Sigmoid colon (tissue), 7 donors: ENCODE measurements around the gene ATXN7L3. TPM values are rescaled to one million over a fixed set of nuclear protein-coding genes. Genes with fewer than 3 reads are reported as not detected.
"Not testable (repeated sequence)": the region's sequence is repeated elsewhere in the genome, so short reads cannot be mapped to it uniquely, and the experiment has no call there.

Experiments
- DNase-seq: peaks from one replicate; pipeline ENCODE4 v3.0.0-alpha.2; 2019
- H3K27ac ChIP-seq, 4 donors: fragments of 200-600 bp; sonication (generic); one replicate each; pipeline ENCODE4 v1.5.1; 2016 to 2019; ENCODE audit warnings: mild to moderate bottlenecking in 1 of 4
- H3K27me3 ChIP-seq, 3 donors: fragments of 200-600 bp; sonication (generic); one replicate each; pipeline ENCODE4 v1.5.1; 2019; ENCODE audit warnings: mild to moderate bottlenecking in 1 of 3
- H3K36me3 ChIP-seq, 4 donors: fragments of 200-600 bp; sonication (generic); one replicate each; pipeline ENCODE4 v1.5.1; 2016 to 2019
- H3K4me1 ChIP-seq, 4 donors: fragments of 200-600 bp; sonication (generic); one replicate each; pipeline ENCODE4 v1.5.1; 2017 to 2019
- H3K4me3 ChIP-seq, 4 donors: fragments of 200-600 bp; sonication (generic); one replicate each; pipeline ENCODE4 v1.5.1; 2017 to 2019; ENCODE audit warnings: mild to moderate bottlenecking in 2 of 4, moderate library complexity in 1 of 4
- H3K9me3 ChIP-seq, 4 donors: fragments of 200-600 bp in 3 of 4; sonication (generic) in 3 of 4; one replicate each; pipeline versions ENCODE4 v1.5.1 to v1.6.1; 2013 to 2019
- CTCF ChIP-seq, 4 experiments: fragments of 450-650 bp in 3 of 4; fragments of 200-600 bp in 1 of 4; IDR thresholded peaks; one replicate each; pipeline ENCODE4 v1.5.1; 2016 to 2019; ENCODE audit warnings: antibody characterized with exemption in 4 of 4, mild to moderate bottlenecking in 3 of 4, moderate library complexity in 2 of 4
- EP300 ChIP-seq, 4 donors: sonication (generic); formaldehyde crosslinking; IDR thresholded peaks; one replicate each; pipeline ENCODE4 v1.6.1; 2017; ENCODE audit warnings: antibody characterized with exemption in 4 of 4
- POLR2A ChIP-seq, 2 donors: fragments of 450-650 bp; IDR thresholded peaks; one replicate each; pipeline ENCODE4 v1.6.1; 2016; ENCODE audit warnings: antibody characterized with exemption in 2 of 2, mild to moderate bottlenecking in 2 of 2, moderate library complexity in 2 of 2
- POLR2AphosphoS5 ChIP-seq, 4 donors: sonication (generic); formaldehyde crosslinking; IDR thresholded peaks; one replicate each; pipeline ENCODE4 v1.6.1; 2017; ENCODE audit warnings: antibody characterized with exemption in 4 of 4
- WGBS, 2 donors: extraction: QIAGEN DNeasy Blood & Tissue Kit; methylation state at CpG; one replicate each; pipeline ENCODE4 v1.1.7; 2013; 5-methylcytosine and 5-hydroxymethylcytosine counted together
- intact Hi-C: fragments of 100-400 bp; cut with DNase I; formaldehyde crosslinking; loops from one replicate; pipeline ENCODE4 v1.15.1; 2023
- polyA plus RNA-seq, 3 donors: library from polyadenylated mRNA; stranded (reverse); fragments of 200-250 nt; gene quantifications; one replicate each; pipeline ENCODE4 v1.2.3, GENCODE V29; 2013
- total RNA-seq, 4 donors: library from RNA; depleted of rRNA; stranded (reverse); fragments of >200 nt; gene quantifications; one replicate each; pipeline ENCODE4 v1.1.0, GENCODE V29; 2016
- donor health status: healthy with polysubstance abuse.
- donor health status: Bipolar disorder and iron deficiency.
- donor health status: healthy.

ATXN7L3 gene
- total and polyA plus RNA-seq, 7 donors, result 26.4 to 59.8 (median 36.6) TPM

- intact Hi-C loops, result no loop called here
Observed at GRCh38 chr17:44152875-44153274, 46.8 kb downstream of the ATXN7L3 start.

DNA sequence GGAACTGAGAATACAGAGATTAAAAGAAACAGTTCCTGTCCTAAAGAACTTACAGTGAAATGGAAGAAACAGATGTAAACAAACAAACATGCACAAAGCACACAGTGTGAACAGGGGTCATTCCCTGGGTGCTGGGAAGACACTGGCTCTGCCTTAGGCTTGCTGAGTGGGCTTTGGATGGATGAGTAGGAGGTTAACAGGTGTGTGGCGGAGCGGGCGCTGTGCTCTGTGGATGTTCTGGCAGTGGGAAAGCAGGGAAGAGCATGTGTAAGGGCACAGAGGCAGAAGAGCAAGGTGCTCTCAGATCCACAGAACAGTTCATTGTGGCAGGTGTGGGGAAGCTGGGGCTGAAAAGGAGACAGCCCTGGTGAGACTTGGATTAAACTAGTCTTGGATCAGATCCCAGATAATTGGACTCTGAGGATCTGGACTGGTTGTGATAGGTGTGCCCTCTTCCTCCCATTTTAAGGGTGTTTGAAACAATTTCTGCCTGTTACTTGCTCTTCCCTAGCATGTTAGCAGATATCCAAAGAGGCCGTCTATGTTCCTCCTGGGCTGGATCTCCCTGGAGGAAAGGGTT is 49.8 kb downstream of the ATXN7L3 start:
- no peak overlapping the region for H3K27ac ChIP-seq
- H3K27me3 ChIP-seq, result no peaks in the 10 kb centered on the region
- H3K4me1 ChIP-seq, result no peaks in the 10 kb centered on the region
- no peak for TF ChIP-seq POLR2AphosphoS5 (IDR thresholded peaks at IDR 0.05)
- TF ChIP-seq CTCF (IDR thresholded peaks at IDR 0.05), result no peak
- no peak for TF ChIP-seq EP300 (IDR thresholded peaks at IDR 0.05)
- no peak for TF ChIP-seq POLR2A (IDR thresholded peaks at IDR 0.05)
- intact Hi-C loops, result no loop called here
- DNase-seq, result no peak
- no peaks in the 10 kb centered on the region for H3K36me3 ChIP-seq
- H3K9me3 ChIP-seq, result no peaks in the 10 kb centered on the region
- 96 to 98% methylated on average over 4 of the region's 4 CpGs for WGBS, 2 donors
- no peak overlapping the region for H3K4me3 ChIP-seq

More at GRCh38 chr17:44152875-44153274, 46.8 kb downstream of the ATXN7L3 start:
- Histone ChIP-seq H3K36me3 (no peaks in the 10 kb centered on the region), H3K4me1 (no peaks in the 10 kb centered on the region), H3K27ac (no peak overlapping the region), H3K4me3 (no peak overlapping the region), H3K27me3 (no peaks in the 10 kb centered on the region), H3K9me3 (no peaks in the 10 kb centered on the region)
- TF ChIP-seq POLR2A (IDR thresholded peaks at IDR 0.05), result no peak
- TF ChIP-seq EP300 (IDR thresholded peaks at IDR 0.05), result no peak
- no peak for TF ChIP-seq POLR2AphosphoS5 (IDR thresholded peaks at IDR 0.05)
- no peak for TF ChIP-seq CTCF (IDR thresholded peaks at IDR 0.05)
- WGBS, 2 donors, result 98% methylated on average over 4 of the region's 4 CpGs
- no peak for DNase-seq

DNA sequence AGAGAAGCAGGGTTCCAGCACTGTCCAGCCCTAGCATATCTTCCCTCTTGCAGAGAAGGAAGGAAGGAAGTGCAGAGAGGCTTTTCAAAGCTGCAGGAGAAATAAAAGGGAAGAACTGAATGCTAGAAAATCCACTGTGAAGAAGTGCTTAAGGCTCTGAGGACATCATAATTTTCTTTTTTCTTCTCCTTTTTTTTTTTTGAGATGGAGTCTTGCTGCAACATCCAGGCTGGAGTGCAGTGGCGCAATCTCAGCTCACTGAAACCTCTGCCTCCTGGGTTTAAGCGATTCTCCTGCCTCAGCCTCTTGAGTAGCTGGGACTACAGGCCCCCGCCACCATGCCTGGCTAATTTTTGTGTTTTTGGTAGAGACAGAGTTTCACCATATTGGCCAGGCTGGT is 50.6 kb downstream of the ATXN7L3 start:
- 91 to 94% methylated on average over 3 of the region's 3 CpGs for WGBS, 2 donors
- intact Hi-C loops, H3K27me3 ChIP-seq, H3K9me3 ChIP-seq, H3K27ac ChIP-seq, H3K36me3 ChIP-seq, DNase-seq, H3K4me1 ChIP-seq, H3K4me3 ChIP-seq: not testable (repeated sequence)

DNA sequence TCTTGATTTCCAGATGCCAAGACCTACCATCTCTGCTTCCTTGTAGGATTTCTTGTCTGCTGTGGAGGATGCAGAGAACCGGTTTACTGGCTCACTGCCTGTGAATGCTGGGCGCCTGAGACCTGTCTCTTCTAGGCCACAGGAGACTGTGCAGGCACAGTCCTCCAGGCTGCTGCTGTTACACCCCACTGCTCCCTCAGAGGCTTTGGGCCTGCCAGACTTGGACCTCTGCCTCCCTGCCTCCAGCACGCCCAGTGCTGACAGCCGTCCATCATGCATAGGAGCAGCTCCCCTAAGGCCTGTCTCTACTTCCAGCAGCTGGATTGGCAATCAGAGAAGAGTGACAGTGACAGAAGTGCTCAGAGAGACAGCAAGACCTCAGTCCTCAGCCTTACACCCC is 51.9 kb downstream of the ATXN7L3 start:
- TF ChIP-seq EP300 (IDR thresholded peaks at IDR 0.05) (no peak), POLR2AphosphoS5 (IDR thresholded peaks at IDR 0.05) (no peak), CTCF (IDR thresholded peaks at IDR 0.05) (no peak), POLR2A (IDR thresholded peaks at IDR 0.05) (no peak)
- Histone ChIP-seq H3K4me3 (no peak overlapping the region), H3K4me1 (no peaks in the 10 kb centered on the region), H3K36me3 (no peaks in the 10 kb centered on the region), H3K27ac (no peak overlapping the region), H3K27me3 (no peaks in the 10 kb centered on the region), H3K9me3 (no peaks in the 10 kb centered on the region)
- intact Hi-C loops, result no loop called here
- 96% methylated on average over 4 of the region's 4 CpGs for WGBS, 2 donors
- DNase-seq, result no peak

GRCh38 chr17:44146375-44147346 is 53.0 kb downstream of the ATXN7L3 start:
- no peak for TF ChIP-seq POLR2A (IDR thresholded peaks at IDR 0.05)
- TF ChIP-seq POLR2AphosphoS5 (IDR thresholded peaks at IDR 0.05), result no peak
- TF ChIP-seq CTCF (IDR thresholded peaks at IDR 0.05), result no peak
- TF ChIP-seq EP300 (IDR thresholded peaks at IDR 0.05), result no peak

More at GRCh38 chr17:44146375-44147346, 53.0 kb downstream of the ATXN7L3 start:
- H3K4me3 ChIP-seq, result no peak overlapping the region
- H3K9me3 ChIP-seq, result no peaks in the 10 kb centered on the region
- intact Hi-C loops, result no loop called here
- no peaks in the 10 kb centered on the region for H3K27me3 ChIP-seq
- no peak for DNase-seq
- H3K27ac ChIP-seq, result peak overlapping the region in 1 of 4 donors; percentile 80
- H3K36me3 ChIP-seq, result no peaks in the 10 kb centered on the region
- WGBS, 2 donors, result 67 to 76% methylated on average over 2 of the region's 2 CpGs
- peaks cover 0 to 10% (median 9%) of the 10 kb centered on the region in 4 donors for H3K4me1 ChIP-seq
